GM12865 (cell line): ENCODE measurements around the gene SORCS3.

ENCODE experiments used
- DNase-seq: peaks from one replicate; pipeline ENCODE4 v3.0.0; 2010; ENCODE audit warnings: low read depth
- H3K4me3 ChIP-seq: 2 replicates; pipeline ENCODE4 v1.5.1; 2011; ENCODE audit warnings: mild to moderate bottlenecking, low read depth, low read length, control low read depth
- CTCF ChIP-seq: IDR thresholded peaks from 2 replicates; pipeline ENCODE4 v1.5.1; 2011; ENCODE audit warnings: low read length, control low read depth, low read depth, inconsistent platforms; ENCODE audit not compliant: insufficient read depth; ENCODE audit errors: missing control alignments

Gene SORCS3

GRCh38 chr10:104646146-104646545, 5.1 kb downstream of the SORCS3 start:
- no peak overlapping the region for H3K4me3 ChIP-seq
- no peak for DNase-seq
- TF ChIP-seq CTCF: no peak

- no peak for TF ChIP-seq CTCF
- no peak for DNase-seq
- H3K4me3 ChIP-seq: no peak overlapping the region
Measured at GRCh38 chr10:104648421-104648820, 7.3 kb downstream of the SORCS3 start.

GRCh38 chr10:104650072-104650471, 9.0 kb downstream of the SORCS3 start:
- DNase-seq: no peak
- no peak overlapping the region for H3K4me3 ChIP-seq
- TF ChIP-seq CTCF: peak; percentile 8

- H3K4me3 ChIP-seq: no peak overlapping the region
- TF ChIP-seq CTCF: no peak
- no peak for DNase-seq
Measured at GRCh38 chr10:104650635-104651331, 9.7 kb downstream of the SORCS3 start.

- no peak for DNase-seq
- TF ChIP-seq CTCF: no peak
- H3K4me3 ChIP-seq: no peak overlapping the region
Measured at GRCh38 chr10:104657036-104657435, 15.9 kb downstream of the SORCS3 start.

- no peak overlapping the region for H3K4me3 ChIP-seq
- no peak for DNase-seq
Measured at GRCh38 chr10:104657457-104657856, 16.4 kb downstream of the SORCS3 start.

More at GRCh38 chr10:104657457-104657856, 16.4 kb downstream of the SORCS3 start:
- no peak for TF ChIP-seq CTCF
